IgD-negative memory B cell (primary cell): ENCODE data around the gene SMARCA1. TPM values are rescaled to one million over a fixed set of nuclear protein-coding genes. Genes with fewer than 3 reads are reported as not detected.
"Not testable (repeated sequence)": the region's sequence is repeated elsewhere in the genome, so short reads cannot be mapped to it uniquely, and the experiment has no call there.

Experiments
- H3K27ac Mint-ChIP-seq, 3 donors: one replicate each; pipeline ENCODE4 v1.8.0; 2020 to 2022; ENCODE audit warnings: mild to moderate bottlenecking in 3 of 3, mixed read lengths in 3 of 3, moderate library complexity in 1 of 3
- H3K27me3 Mint-ChIP-seq: one replicate; pipeline ENCODE4 v1.8.0; 2021; ENCODE audit warnings: mixed read lengths
- H3K36me3 Mint-ChIP-seq: one replicate; pipeline ENCODE4 v1.8.0; 2020; ENCODE audit warnings: mild to moderate bottlenecking, mixed read lengths
- H3K4me1 Mint-ChIP-seq, 3 donors: one replicate each; pipeline ENCODE4 v1.8.0; 2020 to 2022; ENCODE audit warnings: mixed read lengths in 3 of 3, mild to moderate bottlenecking in 1 of 3
- H3K4me3 Mint-ChIP-seq, 4 donors: one replicate each; pipeline ENCODE4 v1.8.0; 2020 to 2022; ENCODE audit warnings: mild to moderate bottlenecking in 4 of 4, mixed read lengths in 4 of 4, moderate library complexity in 3 of 4
- H3K9me3 Mint-ChIP-seq, 3 donors: one replicate each; pipeline ENCODE4 v1.8.0; 2020 to 2021; ENCODE audit warnings: mixed read lengths in 3 of 3, mild to moderate bottlenecking in 1 of 3
- polyA plus RNA-seq: library from polyadenylated mRNA; unstranded; fragments of 300-500 nt; fragmentation: Illumina TruSeq; gene quantifications from one replicate; pipeline ENCODE4 v1.2.3, GENCODE V29; 2021

Gene SMARCA1, protein sequence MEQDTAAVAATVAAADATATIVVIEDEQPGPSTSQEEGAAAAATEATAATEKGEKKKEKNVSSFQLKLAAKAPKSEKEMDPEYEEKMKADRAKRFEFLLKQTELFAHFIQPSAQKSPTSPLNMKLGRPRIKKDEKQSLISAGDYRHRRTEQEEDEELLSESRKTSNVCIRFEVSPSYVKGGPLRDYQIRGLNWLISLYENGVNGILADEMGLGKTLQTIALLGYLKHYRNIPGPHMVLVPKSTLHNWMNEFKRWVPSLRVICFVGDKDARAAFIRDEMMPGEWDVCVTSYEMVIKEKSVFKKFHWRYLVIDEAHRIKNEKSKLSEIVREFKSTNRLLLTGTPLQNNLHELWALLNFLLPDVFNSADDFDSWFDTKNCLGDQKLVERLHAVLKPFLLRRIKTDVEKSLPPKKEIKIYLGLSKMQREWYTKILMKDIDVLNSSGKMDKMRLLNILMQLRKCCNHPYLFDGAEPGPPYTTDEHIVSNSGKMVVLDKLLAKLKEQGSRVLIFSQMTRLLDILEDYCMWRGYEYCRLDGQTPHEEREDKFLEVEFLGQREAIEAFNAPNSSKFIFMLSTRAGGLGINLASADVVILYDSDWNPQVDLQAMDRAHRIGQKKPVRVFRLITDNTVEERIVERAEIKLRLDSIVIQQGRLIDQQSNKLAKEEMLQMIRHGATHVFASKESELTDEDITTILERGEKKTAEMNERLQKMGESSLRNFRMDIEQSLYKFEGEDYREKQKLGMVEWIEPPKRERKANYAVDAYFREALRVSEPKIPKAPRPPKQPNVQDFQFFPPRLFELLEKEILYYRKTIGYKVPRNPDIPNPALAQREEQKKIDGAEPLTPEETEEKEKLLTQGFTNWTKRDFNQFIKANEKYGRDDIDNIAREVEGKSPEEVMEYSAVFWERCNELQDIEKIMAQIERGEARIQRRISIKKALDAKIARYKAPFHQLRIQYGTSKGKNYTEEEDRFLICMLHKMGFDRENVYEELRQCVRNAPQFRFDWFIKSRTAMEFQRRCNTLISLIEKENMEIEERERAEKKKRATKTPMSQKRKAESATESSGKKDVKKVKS
- polyA plus RNA-seq = not detected

GRCh38 chrX:129523079-129523911, at the start of gene SMARCA1:
TSS of gene SMARCA1 (minus strand) at chrX:129523490. CDS start at chrX:129523370, 120 bp downstream.
- H3K9me3 Mint-ChIP-seq = peaks cover 0 to 4% (median 3%) of the 10 kb centered on the region in 3 donors
- peaks cover 0 to 3% (median 1%) of the 10 kb centered on the region in 3 donors for H3K4me1 Mint-ChIP-seq
- H3K36me3 Mint-ChIP-seq = peaks cover 2% of the 10 kb centered on the region
- peaks cover 7% of the 10 kb centered on the region for H3K27me3 Mint-ChIP-seq
- no peak within 1 kb of the TSS for H3K27ac Mint-ChIP-seq
- H3K4me3 Mint-ChIP-seq = peak within 1 kb of the TSS; percentile 70 to 88 (median 76)

- peaks cover 2% of the 10 kb centered on the region for H3K36me3 Mint-ChIP-seq
- no peaks in the 10 kb centered on the region for H3K4me1 Mint-ChIP-seq
- peaks cover 0 to 3% (median 0%) of the 10 kb centered on the region in 3 donors for H3K9me3 Mint-ChIP-seq
- H3K4me3 Mint-ChIP-seq = no peak overlapping the region
- H3K27me3 Mint-ChIP-seq = no peaks in the 10 kb centered on the region
- H3K27ac Mint-ChIP-seq = no peak overlapping the region
These were observed 49.1 kb upstream of the SMARCA1 start for GRCh38 chrX:129572422-129572821.

DNA sequence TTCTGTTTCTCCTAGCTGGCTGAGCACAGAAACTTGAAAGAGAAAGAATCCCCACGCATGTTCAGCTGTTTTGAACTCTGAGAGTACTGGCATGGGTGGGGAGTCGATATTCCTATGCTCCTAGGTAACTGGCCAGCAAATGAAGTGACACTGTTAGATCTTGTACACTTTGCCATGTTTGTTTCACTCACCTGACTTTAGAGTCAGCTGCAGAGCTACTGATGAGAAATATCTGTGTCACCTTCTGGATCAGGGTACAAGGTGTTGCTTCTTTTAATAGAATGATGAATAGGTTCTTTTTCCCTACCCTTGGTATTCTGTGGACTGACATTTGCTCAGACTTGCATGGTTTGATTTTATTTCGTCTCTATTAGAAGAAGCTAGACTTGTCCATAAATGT, 45.1 kb upstream of the SMARCA1 start:
- H3K9me3 Mint-ChIP-seq = peaks cover 0 to 2% (median 2%) of the 10 kb centered on the region in 3 donors
- H3K27me3 Mint-ChIP-seq = no peaks in the 10 kb centered on the region
- peaks cover 0 to 5% (median 3%) of the 10 kb centered on the region in 3 donors for H3K4me1 Mint-ChIP-seq
- no peak overlapping the region for H3K27ac Mint-ChIP-seq
- no peak overlapping the region for H3K4me3 Mint-ChIP-seq
- peaks cover 2% of the 10 kb centered on the region for H3K36me3 Mint-ChIP-seq

DNA sequence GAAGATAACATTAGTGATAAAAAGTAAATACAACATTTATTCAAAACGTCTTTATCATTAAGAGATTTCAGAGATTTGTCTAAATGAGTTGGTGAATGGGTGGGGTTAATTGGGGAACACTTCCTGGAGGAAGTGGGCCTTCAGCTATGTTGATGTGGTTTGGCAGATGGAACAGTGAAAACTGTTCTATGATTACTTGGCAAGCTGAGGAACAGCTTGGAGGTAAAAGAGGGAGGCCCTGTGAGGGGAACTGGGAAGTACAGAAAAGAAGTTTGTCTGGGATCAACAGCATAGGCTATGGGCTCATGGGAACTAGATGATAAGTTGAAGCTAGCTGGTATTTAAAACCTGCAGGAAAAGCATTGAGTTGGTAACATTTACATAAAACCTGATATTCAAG, 42.8 kb upstream of the SMARCA1 start:
- no peak overlapping the region for H3K27ac Mint-ChIP-seq
- peaks cover 2% of the 10 kb centered on the region for H3K36me3 Mint-ChIP-seq
- peaks cover 0 to 5% (median 3%) of the 10 kb centered on the region in 3 donors for H3K4me1 Mint-ChIP-seq
- peaks cover 2% of the 10 kb centered on the region for H3K27me3 Mint-ChIP-seq
- no peak overlapping the region for H3K4me3 Mint-ChIP-seq
- H3K9me3 Mint-ChIP-seq = peaks cover 0 to 2% (median 2%) of the 10 kb centered on the region in 3 donors

DNA sequence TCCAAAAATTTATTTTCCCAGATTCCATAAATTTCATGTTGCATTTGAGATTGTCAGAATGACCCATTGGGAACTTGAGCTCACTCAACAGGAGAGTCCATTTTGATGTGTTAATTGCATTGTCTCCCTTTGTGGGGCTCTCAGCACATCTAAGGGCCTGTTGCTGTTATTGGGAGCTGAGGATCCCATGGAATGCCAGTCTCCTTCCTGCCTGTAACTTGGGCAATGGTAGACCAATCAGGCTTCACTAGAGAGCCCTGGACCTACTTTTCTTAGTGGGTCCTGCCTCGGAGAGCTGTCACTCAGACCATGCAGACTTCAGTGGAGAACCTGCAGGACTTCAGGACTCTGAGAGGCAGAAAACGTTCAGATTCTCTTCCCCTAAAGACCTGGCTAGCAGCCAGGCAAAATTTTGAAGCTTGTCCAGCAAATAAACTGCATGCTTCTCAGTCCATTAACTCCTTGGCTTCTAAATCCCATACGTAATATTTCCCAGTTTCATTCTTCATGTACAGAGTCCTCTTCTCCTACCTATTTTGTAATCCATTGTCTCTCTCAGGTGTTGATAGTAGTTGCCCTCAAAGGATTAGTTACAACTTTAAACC, 41.9 kb upstream of the SMARCA1 start:
- H3K4me3 Mint-ChIP-seq = no peak overlapping the region
- peaks cover 0 to 5% (median 3%) of the 10 kb centered on the region in 3 donors for H3K4me1 Mint-ChIP-seq
- peaks cover 2% of the 10 kb centered on the region for H3K27me3 Mint-ChIP-seq
- H3K9me3 Mint-ChIP-seq = peaks cover 0 to 2% (median 2%) of the 10 kb centered on the region in 3 donors
- H3K36me3 Mint-ChIP-seq = peaks cover 2% of the 10 kb centered on the region
- no peak overlapping the region for H3K27ac Mint-ChIP-seq

- H3K4me3 Mint-ChIP-seq, H3K27ac Mint-ChIP-seq, H3K27me3 Mint-ChIP-seq, H3K9me3 Mint-ChIP-seq, H3K4me1 Mint-ChIP-seq, H3K36me3 Mint-ChIP-seq: not testable (repeated sequence)
These were observed 41.1 kb upstream of the SMARCA1 start for GRCh38 chrX:129564345-129564744.

DNA sequence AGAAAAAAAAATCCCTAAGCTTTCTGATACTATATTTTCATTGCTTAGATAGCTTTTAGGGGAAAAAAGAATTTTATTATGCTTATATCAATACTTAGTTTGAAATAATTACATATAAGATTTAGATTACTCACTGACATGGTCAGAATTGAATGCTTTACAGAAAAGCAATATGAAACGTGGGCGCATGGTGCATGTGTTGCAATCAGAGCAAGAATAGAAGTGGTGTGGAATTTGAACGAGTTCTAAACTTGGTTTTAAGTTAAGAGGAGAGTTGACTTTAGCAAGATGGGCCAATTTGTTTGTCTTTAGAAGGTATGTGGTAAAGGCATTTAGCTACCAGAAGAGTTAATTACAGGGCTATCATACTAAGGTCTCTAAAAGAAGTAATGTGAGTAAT, 38.2 kb upstream of the SMARCA1 start:
- Mint-ChIP-seq H3K4me1 (peaks cover 0 to 5% (median 3%) of the 10 kb centered on the region in 3 donors), H3K27ac (no peak overlapping the region), H3K27me3 (peaks cover 2% of the 10 kb centered on the region), H3K9me3 (peaks cover 0 to 2% (median 2%) of the 10 kb centered on the region in 3 donors), H3K36me3 (no peaks in the 10 kb centered on the region), H3K4me3 (no peak overlapping the region)

- Mint-ChIP-seq H3K4me1 (no peaks in the 10 kb centered on the region), H3K36me3 (no peaks in the 10 kb centered on the region), H3K27me3 (peaks cover 2% of the 10 kb centered on the region), H3K4me3 (no peak overlapping the region), H3K27ac (no peak overlapping the region), H3K9me3 (peaks cover 0 to 2% (median 0%) of the 10 kb centered on the region in 3 donors)
These were observed 36.5 kb upstream of the SMARCA1 start for GRCh38 chrX:129559783-129560182.

DNA sequence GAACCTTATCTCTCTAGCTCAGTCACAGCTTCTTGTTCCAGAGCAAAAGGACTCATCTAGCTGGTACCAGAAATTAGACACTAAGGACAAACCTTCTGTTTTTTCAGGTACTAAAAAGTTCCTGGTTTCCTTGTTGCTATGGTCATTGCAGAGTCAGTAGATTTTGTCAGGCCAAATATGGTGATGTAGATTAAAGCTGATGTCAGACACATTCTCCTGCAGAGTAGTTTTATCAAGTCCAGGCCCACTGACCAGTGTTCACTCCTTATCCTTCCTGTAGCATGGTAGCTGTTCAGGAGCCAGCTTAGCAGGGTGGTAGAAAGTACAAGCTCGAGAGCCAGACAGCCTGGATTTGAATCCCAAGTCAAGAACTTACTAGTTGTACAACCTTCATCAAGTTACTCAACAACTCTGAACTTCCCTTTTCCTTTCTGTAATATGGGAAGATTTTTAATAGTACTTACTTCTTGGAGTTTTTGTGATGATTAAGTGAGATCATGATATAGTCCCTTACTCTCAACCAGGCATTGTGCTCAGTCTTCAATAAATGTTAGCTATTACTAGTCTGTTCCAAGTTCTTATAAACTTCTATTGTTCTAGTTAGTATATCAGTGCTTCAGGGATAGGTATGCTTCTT, 34.7 kb upstream of the SMARCA1 start:
- Mint-ChIP-seq H3K27me3 (peaks cover 2% of the 10 kb centered on the region), H3K27ac (no peak overlapping the region), H3K36me3 (no peaks in the 10 kb centered on the region), H3K9me3 (no peaks in the 10 kb centered on the region), H3K4me1 (no peaks in the 10 kb centered on the region), H3K4me3 (no peak overlapping the region)

GRCh38 chrX:129556806-129557315, 33.6 kb upstream of the SMARCA1 start:
- peaks cover 2% of the 10 kb centered on the region for H3K27me3 Mint-ChIP-seq
- no peaks in the 10 kb centered on the region for H3K36me3 Mint-ChIP-seq
- H3K9me3 Mint-ChIP-seq = no peaks in the 10 kb centered on the region
- H3K4me3 Mint-ChIP-seq = no peak overlapping the region
- no peak overlapping the region for H3K27ac Mint-ChIP-seq
- no peaks in the 10 kb centered on the region for H3K4me1 Mint-ChIP-seq

- not testable (repeated sequence) for H3K27me3 Mint-ChIP-seq, H3K36me3 Mint-ChIP-seq, H3K27ac Mint-ChIP-seq, H3K9me3 Mint-ChIP-seq, H3K4me3 Mint-ChIP-seq, H3K4me1 Mint-ChIP-seq
These were observed 31.5 kb upstream of the SMARCA1 start for GRCh38 chrX:129554816-129555215.

GRCh38 chrX:129553619-129554288, 30.5 kb upstream of the SMARCA1 start:
- H3K9me3 Mint-ChIP-seq = no peaks in the 10 kb centered on the region
- no peaks in the 10 kb centered on the region for H3K4me1 Mint-ChIP-seq
- H3K4me3 Mint-ChIP-seq = no peak overlapping the region
- H3K27ac Mint-ChIP-seq = no peak overlapping the region
- H3K36me3 Mint-ChIP-seq = no peaks in the 10 kb centered on the region
- H3K27me3 Mint-ChIP-seq = peaks cover 2% of the 10 kb centered on the region

DNA sequence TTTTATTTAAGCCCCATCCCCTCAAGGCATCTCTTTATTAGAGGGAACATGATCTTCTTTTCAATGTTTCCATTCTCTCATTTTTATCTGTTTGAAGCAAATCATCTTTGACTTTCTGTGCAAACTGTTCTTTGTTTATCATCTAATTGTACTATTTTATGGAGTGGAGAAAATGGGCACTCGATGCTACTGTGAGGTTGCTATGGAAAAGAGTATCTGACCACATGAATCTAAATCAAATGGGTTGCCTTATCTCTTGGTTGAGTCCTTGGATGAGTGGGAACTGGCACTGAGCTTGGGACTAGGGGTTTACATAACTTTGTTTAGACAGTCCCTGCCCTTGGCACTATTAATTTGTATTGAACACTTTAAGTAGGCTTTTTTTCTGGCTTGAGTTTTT, 25.8 kb upstream of the SMARCA1 start:
- H3K9me3 Mint-ChIP-seq = no peaks in the 10 kb centered on the region
- no peaks in the 10 kb centered on the region for H3K4me1 Mint-ChIP-seq
- H3K27ac Mint-ChIP-seq = no peak overlapping the region
- H3K4me3 Mint-ChIP-seq = no peak overlapping the region
- no peaks in the 10 kb centered on the region for H3K36me3 Mint-ChIP-seq
- peaks cover 2% of the 10 kb centered on the region for H3K27me3 Mint-ChIP-seq
